ENCODE measurements around the gene TM4SF4. TPM values are rescaled to one million over a fixed set of nuclear protein-coding genes. Genes with fewer than 3 reads are reported as not detected.

The TM4SF4 gene
- total and polyA plus RNA-seq, 2 experiments from 2014 or later, result not detected

DNA sequence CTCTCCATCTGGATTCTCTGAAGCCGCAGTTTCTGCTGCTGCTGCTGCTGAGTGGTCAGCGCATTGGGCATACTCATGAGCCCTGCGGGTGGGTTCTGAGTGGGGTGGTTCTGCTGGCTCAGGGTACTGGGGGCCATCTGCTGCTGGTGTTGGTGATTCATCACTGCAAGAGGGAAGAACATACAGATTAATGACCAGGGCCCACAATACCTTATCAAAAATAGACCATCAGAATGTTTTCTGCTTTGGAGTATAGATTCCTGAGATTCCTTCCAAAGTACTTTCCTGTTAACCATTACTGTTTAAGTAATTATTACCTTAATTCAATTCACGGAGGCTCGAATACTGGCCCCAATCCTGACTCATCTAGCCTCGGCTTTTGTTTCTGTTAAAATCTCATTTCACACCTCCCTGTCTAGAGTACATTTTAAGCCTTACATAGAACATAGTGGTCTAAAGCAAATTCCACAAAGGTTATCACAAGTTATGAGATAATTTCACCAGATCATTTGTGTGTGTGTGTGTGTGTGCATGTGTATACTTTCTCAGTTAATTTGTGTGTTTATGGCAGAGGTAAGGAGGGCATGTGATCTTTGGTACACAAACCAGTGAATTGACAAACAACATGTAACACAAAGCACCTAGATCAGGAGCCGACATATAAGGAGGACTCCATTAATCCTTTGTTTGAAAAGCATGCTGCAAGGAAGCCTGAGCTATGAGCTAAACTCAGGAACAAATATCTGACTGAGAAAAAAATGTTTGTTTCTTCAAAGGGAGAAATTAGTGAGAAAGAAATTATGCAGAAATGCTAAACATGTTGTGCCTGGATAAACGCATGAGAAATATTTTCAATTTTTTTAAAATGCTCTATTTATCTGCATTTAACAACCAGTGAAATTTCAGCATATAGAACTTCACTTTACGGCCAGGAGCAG, 68.1 kb downstream of the TM4SF4 start:
- Mint-ChIP-seq H3K4me3 (no peak overlapping the region), H3K27me3 (ENCODE audit: insufficient read depth, low read depth, poor library complexity) (peaks cover 3% of the 10 kb centered on the region), H3K9me3 (no peaks in the 10 kb centered on the region), H3K36me3 (ENCODE audit: low read depth) (peaks cover 16% of the 10 kb centered on the region), H3K27ac (peak overlapping the region; percentile 30; the same call in 1 of the 2 replicates), H3K4me1 (peaks cover 10% of the 10 kb centered on the region)
- Histone ChIP-seq H3K9me2 (ENCODE audit: insufficient read depth) (no peaks in the 10 kb centered on the region; the same call in none of the 2 replicates), H3K79me2 (replicated peaks; ENCODE audit: insufficient read depth) (peaks cover 38% of the 10 kb centered on the region; the same call in 1 of the 2 replicates), H3K4me1 (ENCODE audit: insufficient read depth) (peaks cover 14% of the 10 kb centered on the region; the same call in 1 of the 2 replicates), H3K4me2 (no peak overlapping the region), H4K20me1 (replicated peaks; ENCODE audit: insufficient read depth) (0 out of 2 replicates have a peak, but pooled peaks cover under 1% of the 10 kb centered on the region), H3F3A (replicated peaks; ENCODE audit: low read depth) (no peaks in the 10 kb centered on the region), H3K36me3 (ENCODE audit: insufficient read depth) (no peaks in the 10 kb centered on the region), H3K4me3 (no peak overlapping the region), H3K27ac (ENCODE audit: low read depth) (no peak overlapping the region; the same call in 1 of the 2 replicates), H3K27me3 (ENCODE audit: insufficient read depth) (no peaks in the 10 kb centered on the region), H2AFZ (no peak overlapping the region)
- TF ChIP-seq, protein P1, sequence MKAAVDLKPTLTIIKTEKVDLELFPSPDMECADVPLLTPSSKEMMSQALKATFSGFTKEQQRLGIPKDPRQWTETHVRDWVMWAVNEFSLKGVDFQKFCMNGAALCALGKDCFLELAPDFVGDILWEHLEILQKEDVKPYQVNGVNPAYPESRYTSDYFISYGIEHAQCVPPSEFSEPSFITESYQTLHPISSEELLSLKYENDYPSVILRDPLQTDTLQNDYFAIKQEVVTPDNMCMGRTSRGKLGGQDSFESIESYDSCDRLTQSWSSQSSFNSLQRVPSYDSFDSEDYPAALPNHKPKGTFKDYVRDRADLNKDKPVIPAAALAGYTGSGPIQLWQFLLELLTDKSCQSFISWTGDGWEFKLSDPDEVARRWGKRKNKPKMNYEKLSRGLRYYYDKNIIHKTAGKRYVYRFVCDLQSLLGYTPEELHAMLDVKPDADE (IDR thresholded peaks at IDR 0.05), result no peak
- no peak for TF ChIP-seq EZH2 (IDR thresholded peaks at IDR 0.05; ENCODE audit: low read depth, unreplicated experiment)
- TF ChIP-seq EZH2phosphoT487 (IDR thresholded peaks at IDR 0.05; ENCODE audit: unreplicated experiment), result no peak
- TF ChIP-seq ZNF114 (CRISPR knock-in tag; IDR thresholded peaks at IDR 0.05), result no peak
- TF ChIP-seq STAT1 (IDR thresholded peaks at IDR 0.05; ENCODE audit: unreplicated experiment), result no peak
- TF ChIP-seq, protein P2, sequence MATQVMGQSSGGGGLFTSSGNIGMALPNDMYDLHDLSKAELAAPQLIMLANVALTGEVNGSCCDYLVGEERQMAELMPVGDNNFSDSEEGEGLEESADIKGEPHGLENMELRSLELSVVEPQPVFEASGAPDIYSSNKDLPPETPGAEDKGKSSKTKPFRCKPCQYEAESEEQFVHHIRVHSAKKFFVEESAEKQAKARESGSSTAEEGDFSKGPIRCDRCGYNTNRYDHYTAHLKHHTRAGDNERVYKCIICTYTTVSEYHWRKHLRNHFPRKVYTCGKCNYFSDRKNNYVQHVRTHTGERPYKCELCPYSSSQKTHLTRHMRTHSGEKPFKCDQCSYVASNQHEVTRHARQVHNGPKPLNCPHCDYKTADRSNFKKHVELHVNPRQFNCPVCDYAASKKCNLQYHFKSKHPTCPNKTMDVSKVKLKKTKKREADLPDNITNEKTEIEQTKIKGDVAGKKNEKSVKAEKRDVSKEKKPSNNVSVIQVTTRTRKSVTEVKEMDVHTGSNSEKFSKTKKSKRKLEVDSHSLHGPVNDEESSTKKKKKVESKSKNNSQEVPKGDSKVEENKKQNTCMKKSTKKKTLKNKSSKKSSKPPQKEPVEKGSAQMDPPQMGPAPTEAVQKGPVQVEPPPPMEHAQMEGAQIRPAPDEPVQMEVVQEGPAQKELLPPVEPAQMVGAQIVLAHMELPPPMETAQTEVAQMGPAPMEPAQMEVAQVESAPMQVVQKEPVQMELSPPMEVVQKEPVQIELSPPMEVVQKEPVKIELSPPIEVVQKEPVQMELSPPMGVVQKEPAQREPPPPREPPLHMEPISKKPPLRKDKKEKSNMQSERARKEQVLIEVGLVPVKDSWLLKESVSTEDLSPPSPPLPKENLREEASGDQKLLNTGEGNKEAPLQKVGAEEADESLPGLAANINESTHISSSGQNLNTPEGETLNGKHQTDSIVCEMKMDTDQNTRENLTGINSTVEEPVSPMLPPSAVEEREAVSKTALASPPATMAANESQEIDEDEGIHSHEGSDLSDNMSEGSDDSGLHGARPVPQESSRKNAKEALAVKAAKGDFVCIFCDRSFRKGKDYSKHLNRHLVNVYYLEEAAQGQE (IDR thresholded peaks at IDR 0.05; ENCODE audit: unreplicated experiment), result no peak
- TF ChIP-seq, protein P3, sequence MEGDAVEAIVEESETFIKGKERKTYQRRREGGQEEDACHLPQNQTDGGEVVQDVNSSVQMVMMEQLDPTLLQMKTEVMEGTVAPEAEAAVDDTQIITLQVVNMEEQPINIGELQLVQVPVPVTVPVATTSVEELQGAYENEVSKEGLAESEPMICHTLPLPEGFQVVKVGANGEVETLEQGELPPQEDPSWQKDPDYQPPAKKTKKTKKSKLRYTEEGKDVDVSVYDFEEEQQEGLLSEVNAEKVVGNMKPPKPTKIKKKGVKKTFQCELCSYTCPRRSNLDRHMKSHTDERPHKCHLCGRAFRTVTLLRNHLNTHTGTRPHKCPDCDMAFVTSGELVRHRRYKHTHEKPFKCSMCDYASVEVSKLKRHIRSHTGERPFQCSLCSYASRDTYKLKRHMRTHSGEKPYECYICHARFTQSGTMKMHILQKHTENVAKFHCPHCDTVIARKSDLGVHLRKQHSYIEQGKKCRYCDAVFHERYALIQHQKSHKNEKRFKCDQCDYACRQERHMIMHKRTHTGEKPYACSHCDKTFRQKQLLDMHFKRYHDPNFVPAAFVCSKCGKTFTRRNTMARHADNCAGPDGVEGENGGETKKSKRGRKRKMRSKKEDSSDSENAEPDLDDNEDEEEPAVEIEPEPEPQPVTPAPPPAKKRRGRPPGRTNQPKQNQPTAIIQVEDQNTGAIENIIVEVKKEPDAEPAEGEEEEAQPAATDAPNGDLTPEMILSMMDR (conservative IDR thresholded peaks at IDR 0.05; ENCODE audit: low read depth in 2 of 2), result no peak
- no peak for TF ChIP-seq CREB1 (CRISPR knock-in tag; IDR thresholded peaks at IDR 0.05; ENCODE audit: low read depth)
- TF ChIP-seq POLR2AphosphoS5 (IDR thresholded peaks at IDR 0.05; ENCODE audit: low read depth), result no peak
- TF ChIP-seq JUNB (IDR thresholded peaks at IDR 0.05; ENCODE audit: unreplicated experiment), result no peak
- TF ChIP-seq ZNF331 (CRISPR knock-in tag; IDR thresholded peaks at IDR 0.05; ENCODE audit: low read depth), result no peak
- TF ChIP-seq NANOG (IDR thresholded peaks at IDR 0.05; ENCODE audit: borderline replicate concordance), result no peak
- TF ChIP-seq, protein P4, sequence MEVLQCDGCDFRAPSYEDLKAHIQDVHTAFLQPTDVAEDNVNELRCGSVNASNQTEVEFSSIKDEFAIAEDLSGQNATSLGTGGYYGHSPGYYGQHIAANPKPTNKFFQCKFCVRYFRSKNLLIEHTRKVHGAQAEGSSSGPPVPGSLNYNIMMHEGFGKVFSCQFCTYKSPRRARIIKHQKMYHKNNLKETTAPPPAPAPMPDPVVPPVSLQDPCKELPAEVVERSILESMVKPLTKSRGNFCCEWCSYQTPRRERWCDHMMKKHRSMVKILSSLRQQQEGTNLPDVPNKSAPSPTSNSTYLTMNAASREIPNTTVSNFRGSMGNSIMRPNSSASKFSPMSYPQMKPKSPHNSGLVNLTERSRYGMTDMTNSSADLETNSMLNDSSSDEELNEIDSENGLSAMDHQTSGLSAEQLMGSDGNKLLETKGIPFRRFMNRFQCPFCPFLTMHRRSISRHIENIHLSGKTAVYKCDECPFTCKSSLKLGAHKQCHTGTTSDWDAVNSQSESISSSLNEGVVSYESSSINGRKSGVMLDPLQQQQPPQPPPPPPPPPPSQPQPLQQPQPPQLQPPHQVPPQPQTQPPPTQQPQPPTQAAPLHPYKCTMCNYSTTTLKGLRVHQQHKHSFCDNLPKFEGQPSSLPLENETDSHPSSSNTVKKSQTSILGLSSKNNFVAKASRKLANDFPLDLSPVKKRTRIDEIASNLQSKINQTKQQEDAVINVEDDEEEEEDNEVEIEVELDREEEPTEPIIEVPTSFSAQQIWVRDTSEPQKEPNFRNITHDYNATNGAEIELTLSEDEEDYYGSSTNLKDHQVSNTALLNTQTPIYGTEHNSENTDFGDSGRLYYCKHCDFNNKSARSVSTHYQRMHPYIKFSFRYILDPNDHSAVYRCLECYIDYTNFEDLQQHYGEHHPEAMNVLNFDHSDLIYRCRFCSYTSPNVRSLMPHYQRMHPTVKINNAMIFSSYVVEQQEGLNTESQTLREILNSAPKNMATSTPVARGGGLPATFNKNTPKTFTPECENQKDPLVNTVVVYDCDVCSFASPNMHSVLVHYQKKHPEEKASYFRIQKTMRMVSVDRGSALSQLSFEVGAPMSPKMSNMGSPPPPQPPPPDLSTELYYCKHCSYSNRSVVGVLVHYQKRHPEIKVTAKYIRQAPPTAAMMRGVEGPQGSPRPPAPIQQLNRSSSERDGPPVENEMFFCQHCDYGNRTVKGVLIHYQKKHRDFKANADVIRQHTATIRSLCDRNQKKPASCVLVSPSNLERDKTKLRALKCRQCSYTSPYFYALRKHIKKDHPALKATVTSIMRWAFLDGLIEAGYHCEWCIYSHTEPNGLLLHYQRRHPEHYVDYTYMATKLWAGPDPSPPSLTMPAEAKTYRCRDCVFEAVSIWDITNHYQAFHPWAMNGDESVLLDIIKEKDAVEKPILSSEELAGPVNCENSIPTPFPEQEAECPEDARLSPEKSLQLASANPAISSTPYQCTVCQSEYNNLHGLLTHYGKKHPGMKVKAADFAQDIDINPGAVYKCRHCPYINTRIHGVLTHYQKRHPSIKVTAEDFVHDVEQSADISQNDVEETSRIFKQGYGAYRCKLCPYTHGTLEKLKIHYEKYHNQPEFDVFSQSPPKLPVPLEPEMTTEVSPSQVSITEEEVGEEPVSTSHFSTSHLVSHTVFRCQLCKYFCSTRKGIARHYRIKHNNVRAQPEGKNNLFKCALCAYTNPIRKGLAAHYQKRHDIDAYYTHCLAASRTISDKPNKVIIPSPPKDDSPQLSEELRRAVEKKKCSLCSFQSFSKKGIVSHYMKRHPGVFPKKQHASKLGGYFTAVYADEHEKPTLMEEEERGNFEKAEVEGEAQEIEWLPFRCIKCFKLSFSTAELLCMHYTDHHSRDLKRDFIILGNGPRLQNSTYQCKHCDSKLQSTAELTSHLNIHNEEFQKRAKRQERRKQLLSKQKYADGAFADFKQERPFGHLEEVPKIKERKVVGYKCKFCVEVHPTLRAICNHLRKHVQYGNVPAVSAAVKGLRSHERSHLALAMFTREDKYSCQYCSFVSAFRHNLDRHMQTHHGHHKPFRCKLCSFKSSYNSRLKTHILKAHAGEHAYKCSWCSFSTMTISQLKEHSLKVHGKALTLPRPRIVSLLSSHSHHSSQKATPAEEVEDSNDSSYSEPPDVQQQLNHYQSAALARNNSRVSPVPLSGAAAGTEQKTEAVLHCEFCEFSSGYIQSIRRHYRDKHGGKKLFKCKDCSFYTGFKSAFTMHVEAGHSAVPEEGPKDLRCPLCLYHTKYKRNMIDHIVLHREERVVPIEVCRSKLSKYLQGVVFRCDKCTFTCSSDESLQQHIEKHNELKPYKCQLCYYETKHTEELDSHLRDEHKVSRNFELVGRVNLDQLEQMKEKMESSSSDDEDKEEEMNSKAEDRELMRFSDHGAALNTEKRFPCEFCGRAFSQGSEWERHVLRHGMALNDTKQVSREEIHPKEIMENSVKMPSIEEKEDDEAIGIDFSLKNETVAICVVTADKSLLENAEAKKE (CRISPR knock-in tag; IDR thresholded peaks at IDR 0.05), result no peak
- DNase-seq (ENCODE audit: low spot score) (no peak), ATAC-seq (no peak)

Measured in GM23338 (cell line).